Measurements from ENCODE around the gene SLC31A1. TPM values are rescaled to one million over a fixed set of nuclear protein-coding genes. Genes with fewer than 3 reads are reported as not detected.
"Not testable (repeated sequence)": the region's sequence is repeated elsewhere in the genome, so short reads cannot be mapped to it uniquely, and the experiment has no call there.

The SLC31A1 gene
- total RNA-seq, 1 donor from 2014 or later = 7.3 TPM

- peaks cover 74% of the 10 kb centered on the region for H3K36me3 Mint-ChIP-seq (ENCODE audit: low read depth)
- intact Hi-C loops (cut with micrococcal nuclease) = no loop called here
- ATAC-seq (ENCODE audit: low read depth) (no peak), DNase-seq (no peak)
- TF ChIP-seq, protein P1, sequence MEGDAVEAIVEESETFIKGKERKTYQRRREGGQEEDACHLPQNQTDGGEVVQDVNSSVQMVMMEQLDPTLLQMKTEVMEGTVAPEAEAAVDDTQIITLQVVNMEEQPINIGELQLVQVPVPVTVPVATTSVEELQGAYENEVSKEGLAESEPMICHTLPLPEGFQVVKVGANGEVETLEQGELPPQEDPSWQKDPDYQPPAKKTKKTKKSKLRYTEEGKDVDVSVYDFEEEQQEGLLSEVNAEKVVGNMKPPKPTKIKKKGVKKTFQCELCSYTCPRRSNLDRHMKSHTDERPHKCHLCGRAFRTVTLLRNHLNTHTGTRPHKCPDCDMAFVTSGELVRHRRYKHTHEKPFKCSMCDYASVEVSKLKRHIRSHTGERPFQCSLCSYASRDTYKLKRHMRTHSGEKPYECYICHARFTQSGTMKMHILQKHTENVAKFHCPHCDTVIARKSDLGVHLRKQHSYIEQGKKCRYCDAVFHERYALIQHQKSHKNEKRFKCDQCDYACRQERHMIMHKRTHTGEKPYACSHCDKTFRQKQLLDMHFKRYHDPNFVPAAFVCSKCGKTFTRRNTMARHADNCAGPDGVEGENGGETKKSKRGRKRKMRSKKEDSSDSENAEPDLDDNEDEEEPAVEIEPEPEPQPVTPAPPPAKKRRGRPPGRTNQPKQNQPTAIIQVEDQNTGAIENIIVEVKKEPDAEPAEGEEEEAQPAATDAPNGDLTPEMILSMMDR (IDR thresholded peaks at IDR 0.05) = no peak
- no peak overlapping the region for H3K4me3 Mint-ChIP-seq
- POLR2A ChIA-PET = no interaction called here
- H3K4me1 Mint-ChIP-seq = no peaks in the 10 kb centered on the region
- no peaks in the 10 kb centered on the region for H3K9me3 Mint-ChIP-seq
- CTCF ChIA-PET = no interaction called here
- H3K27me3 Mint-ChIP-seq = no peaks in the 10 kb centered on the region
- no peak overlapping the region for H3K27ac Mint-ChIP-seq
These were observed 68.8 kb downstream of the SLC31A1 start for GRCh38 chr9:113290052-113290607.

GRCh38 chr9:113293285-113293878 is 72.0 kb downstream of the SLC31A1 start:
- H3K4me1 Mint-ChIP-seq = no peaks in the 10 kb centered on the region
- TF ChIP-seq, protein P1 (IDR thresholded peaks at IDR 0.05) = no peak
- intact Hi-C loops (cut with micrococcal nuclease) = no loop called here
- ATAC-seq (ENCODE audit: low read depth) (no peak), DNase-seq (no peak)
- CTCF ChIA-PET = no interaction called here
- H3K9me3 Mint-ChIP-seq = no peaks in the 10 kb centered on the region
- H3K27me3 Mint-ChIP-seq = no peaks in the 10 kb centered on the region
- H3K36me3 Mint-ChIP-seq (ENCODE audit: low read depth) = peaks cover 52% of the 10 kb centered on the region
- no peak overlapping the region for H3K27ac Mint-ChIP-seq
- H3K4me3 Mint-ChIP-seq = no peak overlapping the region
- POLR2A ChIA-PET = no interaction called here

GRCh38 chr9:113296247-113296646 is 74.9 kb downstream of the SLC31A1 start:
- ATAC-seq (ENCODE audit: low read depth); intact Hi-C loops (cut with micrococcal nuclease); H3K4me1 Mint-ChIP-seq; H3K27ac Mint-ChIP-seq; H3K4me3 Mint-ChIP-seq; POLR2A ChIA-PET; CTCF ChIA-PET; H3K9me3 Mint-ChIP-seq; H3K27me3 Mint-ChIP-seq; DNase-seq: not testable (repeated sequence)
- peaks cover 24% of the 10 kb centered on the region for H3K36me3 Mint-ChIP-seq (ENCODE audit: low read depth)

- H3K9me3 Mint-ChIP-seq = no peaks in the 10 kb centered on the region
- ChIA-PET POLR2A (no interaction called here), CTCF (no interaction called here)
- intact Hi-C loops (cut with micrococcal nuclease) = no loop called here
- H3K36me3 Mint-ChIP-seq (ENCODE audit: low read depth) = peaks cover 18% of the 10 kb centered on the region
- DNase-seq (no peak), ATAC-seq (ENCODE audit: low read depth) (no peak)
- TF ChIP-seq, protein P1 (IDR thresholded peaks at IDR 0.05) = no peak
- H3K4me3 Mint-ChIP-seq = no peak overlapping the region
- no peak overlapping the region for H3K27ac Mint-ChIP-seq
- H3K4me1 Mint-ChIP-seq = no peaks in the 10 kb centered on the region
- H3K27me3 Mint-ChIP-seq = peaks cover 7% of the 10 kb centered on the region
These were observed 75.6 kb downstream of the SLC31A1 start for GRCh38 chr9:113296796-113297558.

DNA sequence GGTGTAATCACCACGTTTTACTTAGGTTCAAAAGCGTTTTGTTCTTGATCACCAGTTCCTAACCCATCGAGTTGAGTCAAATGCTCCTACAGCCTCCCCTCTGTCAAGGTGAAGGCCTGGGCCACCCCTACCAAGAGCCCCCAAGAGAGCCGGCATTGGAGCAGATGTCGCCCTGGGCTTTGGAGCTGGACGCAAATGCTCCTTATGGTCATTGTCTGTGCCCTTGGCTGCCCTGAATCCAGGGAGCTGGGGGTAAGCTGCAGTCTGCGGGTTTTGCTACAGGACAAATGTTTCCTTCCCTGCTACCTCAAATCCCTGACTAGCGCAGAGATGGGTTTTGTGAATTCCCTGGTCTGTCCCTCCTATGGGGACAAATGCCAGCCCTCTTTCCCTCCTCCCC is 77.0 kb downstream of the SLC31A1 start:
- TF ChIP-seq, protein P1 (IDR thresholded peaks at IDR 0.05) = no peak
- H3K27ac Mint-ChIP-seq = no peak overlapping the region
- DNase-seq (no peak), ATAC-seq (ENCODE audit: low read depth) (no peak)
- POLR2A ChIA-PET = no interaction called here
- no peaks in the 10 kb centered on the region for H3K9me3 Mint-ChIP-seq
- peaks cover 6% of the 10 kb centered on the region for H3K36me3 Mint-ChIP-seq (ENCODE audit: low read depth)
- no peaks in the 10 kb centered on the region for H3K4me1 Mint-ChIP-seq
- H3K4me3 Mint-ChIP-seq = no peak overlapping the region
- intact Hi-C loops (cut with micrococcal nuclease) = no loop called here
- CTCF ChIA-PET = no interaction called here
- peaks cover 19% of the 10 kb centered on the region for H3K27me3 Mint-ChIP-seq

Measured in activated B cell treated with CpG ODN at 0.5 μM for 24 hours (primary cell).